Hepatocyte (in vitro differentiated cells): ENCODE results near the gene HSDL2. TPM values are rescaled to one million over a fixed set of nuclear protein-coding genes. Genes with fewer than 3 reads are reported as not detected.
A peak's percentile ranks its signal among the peaks of the same experiment; 100 is the strongest.

Source experiments
- DNase-seq: peaks from one replicate; pipeline ENCODE4 v3.0.0-alpha.2; 2016; ENCODE audit warnings: low spot score
- H2AFZ ChIP-seq: fragments of 200-600 bp; sonication (generic); 2 replicates; pipeline ENCODE4 v1.6.0; 2016; ENCODE audit warnings: antibody characterized with exemption, mild to moderate bottlenecking
- H3K27ac ChIP-seq: fragments of 200-600 bp; sonication (generic); 2 replicates; pipeline ENCODE4 v1.5.1; 2016; ENCODE audit warnings: mild to moderate bottlenecking
- H3K27me3 ChIP-seq: fragments of 200-600 bp; sonication (generic); 2 replicates; pipeline ENCODE4 v1.6.1; 2016
- H3K36me3 ChIP-seq: fragments of 200-600 bp; sonication (generic); replicated peaks from 2 replicates; pipeline ENCODE4 v1.5.1; 2016; ENCODE audit warnings: low read depth; ENCODE audit not compliant: insufficient read depth
- H3K4me1 ChIP-seq: fragments of 200-600 bp; sonication (generic); 2 replicates; pipeline ENCODE4 v1.5.1; 2016; ENCODE audit warnings: mild to moderate bottlenecking, moderate library complexity; ENCODE audit not compliant: insufficient read depth
- H3K4me2 ChIP-seq: fragments of 200-600 bp; sonication (generic); 2 replicates; pipeline ENCODE4 v1.6.0; 2016
- H3K4me3 ChIP-seq: fragments of 200-600 bp; sonication (generic); 2 replicates; pipeline ENCODE4 v1.5.1; 2016; ENCODE audit warnings: mild to moderate bottlenecking
- H3K79me2 ChIP-seq: fragments of 200-600 bp; sonication (generic); 2 replicates; pipeline ENCODE4 v1.6.0; 2017; ENCODE audit warnings: mild to moderate bottlenecking
- H3K9me2 ChIP-seq: fragments of 200-600 bp; sonication (generic); replicated peaks from 2 replicates; pipeline ENCODE4 v1.6.0; 2017; ENCODE audit warnings: mild to moderate bottlenecking; ENCODE audit not compliant: insufficient read depth
- H3K9me3 ChIP-seq: fragments of 200-600 bp; sonication (generic); 2 replicates; pipeline ENCODE4 v1.5.1; 2016; ENCODE audit warnings: low read depth, mild to moderate bottlenecking
- H4K20me1 ChIP-seq: fragments of 200-600 bp; sonication (generic); 2 replicates; pipeline ENCODE4 v1.6.0; 2016; ENCODE audit warnings: mild to moderate bottlenecking; ENCODE audit not compliant: insufficient read depth, poor library complexity, severe bottlenecking
- CTCF ChIP-seq: fragments of 200-600 bp; sonication (generic); IDR thresholded peaks from 2 replicates; pipeline ENCODE4 v1.5.1; 2016; ENCODE audit warnings: antibody characterized with exemption, mild to moderate bottlenecking; ENCODE audit not compliant: poor library complexity
- EZH2 ChIP-seq: fragments of 200-600 bp; sonication (generic); IDR thresholded peaks from 2 replicates; pipeline ENCODE4 v1.6.1; 2016; ENCODE audit warnings: antibody characterized with exemption, mild to moderate bottlenecking, borderline replicate concordance
- EZH2phosphoT487 ChIP-seq: fragments of 200-600 bp; sonication (generic); IDR thresholded peaks from one replicate; pipeline ENCODE4 v1.6.1; 2018; ENCODE audit warnings: antibody characterized with exemption, mild to moderate bottlenecking, low read depth, moderate library complexity; ENCODE audit not compliant: unreplicated experiment, severe bottlenecking
- WGBS: methylation state at CpG from one replicate; pipeline ENCODE4 v1.1.6; 2016; ENCODE audit warnings: low lambda C conversion rate; ENCODE audit errors: missing lambda C conversion rate; 5-methylcytosine and 5-hydroxymethylcytosine counted together
- polyA plus RNA-seq: library from polyadenylated mRNA; unstranded; fragments of >200 nt; fragmentation: Nextera tagmentation; extraction: Ambion mirVana; gene quantifications from 2 replicates; pipeline ENCODE4 v1.2.1, GENCODE V29; 2016
- total RNA-seq: library from RNA; depleted of rRNA; stranded (reverse); fragments of >200 nt; gene quantifications from 2 replicates; pipeline ENCODE4 v1.2.3, GENCODE V29; 2014

Gene HSDL2
- total RNA-seq = 97.3 and 97.6 TPM in 2 replicates
- polyA plus RNA-seq = 36.0 and 50.0 TPM in 2 replicates

- Histone ChIP-seq H3K4me1 (peaks cover 36% of the 10 kb centered on the region), H3K79me2 (peaks cover 66% of the 10 kb centered on the region), H3K4me2 (peak within 1 kb of the TSS; percentile 83), H3K27ac (peak within 1 kb of the TSS; percentile 96), H3K9me3 (no peaks in the 10 kb centered on the region), H3K27me3 (no peaks in the 10 kb centered on the region), H3K9me2 (no peaks in the 10 kb centered on the region), H2AFZ (peak within 1 kb of the TSS; percentile 68), H3K4me3 (peak within 1 kb of the TSS; percentile 55), H3K36me3 (no peaks in the 10 kb centered on the region), H4K20me1 (peaks cover 2% of the 10 kb centered on the region)
- no peak for TF ChIP-seq CTCF
- no peak for TF ChIP-seq EZH2
- no peak for TF ChIP-seq EZH2phosphoT487
- DNase-seq = peak; percentile 74
- 1% methylated on average over 36 of the region's 43 CpGs for WGBS
Observed at GRCh38 chr9:112380102-112380824, at the start of gene HSDL2. Gene HSDL2 (plus strand): TSS chr9:112380108. CDS start chr9:112380164, 56 bp downstream.

GRCh38 chr9:112331674-112331952 is 48.3 kb upstream of the HSDL2 start:
- Histone ChIP-seq H3K9me3 (no peaks in the 10 kb centered on the region), H2AFZ (no peak overlapping the region), H3K4me1 (peaks cover 7% of the 10 kb centered on the region), H4K20me1 (peaks cover 47% of the 10 kb centered on the region), H3K4me3 (peak overlapping the region; percentile 94), H3K79me2 (peaks cover 61% of the 10 kb centered on the region), H3K36me3 (no peaks in the 10 kb centered on the region), H3K27ac (peak overlapping the region; percentile 99), H3K27me3 (no peaks in the 10 kb centered on the region), H3K4me2 (peak overlapping the region; percentile 68), H3K9me2 (no peaks in the 10 kb centered on the region)
- no peak for DNase-seq
- WGBS = 26% methylated on average over 4 of the region's 4 CpGs
- TF ChIP-seq EZH2phosphoT487 (no peak), CTCF (no peak), EZH2 (no peak)

GRCh38 chr9:112332214-112332613 is 47.7 kb upstream of the HSDL2 start:
- Histone ChIP-seq H3K79me2 (peaks cover 55% of the 10 kb centered on the region), H2AFZ (peak overlapping the region; percentile 81)

More at GRCh38 chr9:112332214-112332613, 47.7 kb upstream of the HSDL2 start:
- Histone ChIP-seq H3K4me2 (peak overlapping the region; percentile 68), H3K9me2 (no peaks in the 10 kb centered on the region), H3K27me3 (no peaks in the 10 kb centered on the region), H3K27ac (peak overlapping the region; percentile 99), H4K20me1 (peaks cover 42% of the 10 kb centered on the region), H3K4me1 (peaks cover 11% of the 10 kb centered on the region), H3K36me3 (no peaks in the 10 kb centered on the region), H3K9me3 (no peaks in the 10 kb centered on the region), H3K4me3 (peak overlapping the region; percentile 94)
- DNase-seq = no peak
- WGBS = 7% methylated on average over 4 of the region's 4 CpGs
- TF ChIP-seq EZH2phosphoT487 (no peak), CTCF (no peak), EZH2 (no peak)
